ENCODE results near the gene NR3C2. TPM values are rescaled to one million over a fixed set of nuclear protein-coding genes. Genes with fewer than 3 reads are reported as not detected.

Gene NR3C2
- total RNA-seq, 2 experiments from 2014 or later: 6.1 to 6.4 TPM

GRCh38 chr4:148283665-148284064, 158.5 kb downstream of the NR3C2 start:
- TF ChIP-seq CTCF (IDR thresholded peaks at IDR 0.05): no peak
- intact Hi-C loops (cut with micrococcal nuclease): no loop called here
- no peak overlapping the region for H3K4me3 Mint-ChIP-seq
- no peaks in the 10 kb centered on the region for H3K27me3 Mint-ChIP-seq
- H3K9me3 Mint-ChIP-seq: no peaks in the 10 kb centered on the region
- peaks cover 27% of the 10 kb centered on the region for H3K4me1 Mint-ChIP-seq (ENCODE audit: low read depth)
- no peaks in the 10 kb centered on the region for H3K36me3 Mint-ChIP-seq (ENCODE audit: low read depth)
- CTCF ChIA-PET: no interaction called here
- DNase-seq (no peak), ATAC-seq (no peak)
- no peak overlapping the region for H3K27ac Mint-ChIP-seq
- POLR2A ChIA-PET: no interaction called here

- CTCF ChIA-PET: no interaction called here
- no peaks in the 10 kb centered on the region for H3K36me3 Mint-ChIP-seq (ENCODE audit: low read depth)
Observed at GRCh38 chr4:148278310-148278709, 163.9 kb downstream of the NR3C2 start.

GRCh38 chr4:148275266-148275665, 166.9 kb downstream of the NR3C2 start:
- Mint-ChIP-seq H3K4me1 (ENCODE audit: low read depth) (peaks cover 24% of the 10 kb centered on the region), H3K4me3 (no peak overlapping the region), H3K36me3 (ENCODE audit: low read depth) (no peaks in the 10 kb centered on the region), H3K27ac (no peak overlapping the region), H3K27me3 (no peaks in the 10 kb centered on the region), H3K9me3 (no peaks in the 10 kb centered on the region)
- CTCF ChIA-PET: no interaction called here
- DNase-seq: no peak
- no peak for ATAC-seq
- TF ChIP-seq CTCF (IDR thresholded peaks at IDR 0.05): no peak
- POLR2A ChIA-PET: no interaction called here
- intact Hi-C loops (cut with micrococcal nuclease): no loop called here

More at GRCh38 chr4:148278310-148278709, 163.9 kb downstream of the NR3C2 start:
- H3K4me3 Mint-ChIP-seq: no peak overlapping the region
- H3K27me3 Mint-ChIP-seq: no peaks in the 10 kb centered on the region
- no peak overlapping the region for H3K27ac Mint-ChIP-seq
- ATAC-seq: no peak
- TF ChIP-seq CTCF (IDR thresholded peaks at IDR 0.05): no peak
- no peaks in the 10 kb centered on the region for H3K9me3 Mint-ChIP-seq
- no peak for DNase-seq
- H3K4me1 Mint-ChIP-seq (ENCODE audit: low read depth): peaks cover 22% of the 10 kb centered on the region
- intact Hi-C loops (cut with micrococcal nuclease): no loop called here
- POLR2A ChIA-PET: interaction anchor here (0.8 to 1.3 kb wide), 2 partner anchors 24 to 164 kb away, joined by 3 to 5 read pairs; partner anchors contain the start of gene NR3C2

GRCh38 chr4:148273501-148273986, 168.7 kb downstream of the NR3C2 start:
- Mint-ChIP-seq H3K27me3 (no peaks in the 10 kb centered on the region), H3K36me3 (ENCODE audit: low read depth) (no peaks in the 10 kb centered on the region), H3K27ac (peak overlapping the region; percentile 10), H3K4me3 (no peak overlapping the region), H3K9me3 (no peaks in the 10 kb centered on the region), H3K4me1 (ENCODE audit: low read depth) (peaks cover 23% of the 10 kb centered on the region)
- DNase-seq (no peak), ATAC-seq (no peak)
- no peak for TF ChIP-seq CTCF (IDR thresholded peaks at IDR 0.05)
- POLR2A ChIA-PET: interaction anchor here (0.9 kb wide), 1 partner anchor 9 kb away, joined by 4 read pairs; no protein-coding TSS in a partner anchor
- intact Hi-C loops (cut with micrococcal nuclease): no loop called here
- CTCF ChIA-PET: no interaction called here

GRCh38 chr4:148271166-148271565, 171.0 kb downstream of the NR3C2 start:
- Mint-ChIP-seq H3K4me1 (ENCODE audit: low read depth) (peaks cover 25% of the 10 kb centered on the region), H3K36me3 (ENCODE audit: low read depth) (no peaks in the 10 kb centered on the region), H3K4me3 (no peak overlapping the region), H3K27me3 (no peaks in the 10 kb centered on the region), H3K27ac (no peak overlapping the region), H3K9me3 (no peaks in the 10 kb centered on the region)
- no peak for TF ChIP-seq CTCF (IDR thresholded peaks at IDR 0.05)
- CTCF ChIA-PET: no interaction called here
- intact Hi-C loops (cut with micrococcal nuclease): no loop called here
- ATAC-seq (no peak), DNase-seq (no peak)
- POLR2A ChIA-PET: no interaction called here
